ENCODE results near the gene KRT3. TPM values are rescaled to one million over a fixed set of nuclear protein-coding genes. Genes with fewer than 3 reads are reported as not detected.
"Not testable (repeated sequence)": the region's sequence is repeated elsewhere in the genome, so short reads cannot be mapped to it uniquely, and the experiment has no call there.

KRT3 gene
- total RNA-seq, 1 experiment from 2014 or later = not detected

GRCh38 chr12:52753283-52753682 is 42.6 kb downstream of the KRT3 start:
- Histone ChIP-seq H3K9me3 (ENCODE audit: low read depth, low read length, poor library complexity, severe bottlenecking) (no peaks in the 10 kb centered on the region), H3K27ac (ENCODE audit: low read depth, low read length, poor library complexity, severe bottlenecking) (peak overlapping the region; percentile 70), H3K36me3 (ENCODE audit: insufficient read depth, low read length, poor library complexity, severe bottlenecking) (no peaks in the 10 kb centered on the region), H3K4me3 (ENCODE audit: low read depth, low read length, poor library complexity, severe bottlenecking) (no peak overlapping the region), H3K27me3 (replicated peaks; ENCODE audit: insufficient read depth, low read depth, low read length, poor library complexity) (no peaks in the 10 kb centered on the region), H3K4me1 (ENCODE audit: insufficient read depth, low read length, poor library complexity, severe bottlenecking) (peaks cover 48% of the 10 kb centered on the region)
- CTCF ChIA-PET = no interaction called here
- POLR2A ChIA-PET (ENCODE audit: low non-redundant PET) = no interaction called here
- intact Hi-C loops (cut with micrococcal nuclease; ENCODE audit: unreplicated experiment) = no loop called here
- no peak for DNase-seq (ENCODE audit: low spot score)
- no peak for TF ChIP-seq CTCF (conservative IDR thresholded peaks at IDR 0.05; ENCODE audit: low read depth, low read length)
- no peak for TF ChIP-seq EZH2 (IDR thresholded peaks at IDR 0.05; ENCODE audit: borderline replicate concordance, low read depth, low read length, poor library complexity, severe bottlenecking)
- no TSS peak for BruUV-seq (replicated peaks)

- TF ChIP-seq CTCF (conservative IDR thresholded peaks at IDR 0.05; ENCODE audit: low read depth, low read length) (no peak), EZH2 (IDR thresholded peaks at IDR 0.05; ENCODE audit: borderline replicate concordance, low read depth, low read length, poor library complexity, severe bottlenecking) (no peak)
- DNase-seq (ENCODE audit: low spot score) = peak; percentile 28
- H3K27ac ChIP-seq (ENCODE audit: low read depth, low read length, poor library complexity, severe bottlenecking) = no peak overlapping the region
- ChIA-PET POLR2A (ENCODE audit: low non-redundant PET) (no interaction called here), CTCF (interaction anchor here (1.5 kb wide), 1 partner anchor 118 kb away, joined by 6 read pairs; no protein-coding TSS in a partner anchor)
- no peaks in the 10 kb centered on the region for H3K36me3 ChIP-seq (ENCODE audit: insufficient read depth, low read length, poor library complexity, severe bottlenecking)
- no TSS peak for BruUV-seq (replicated peaks)
- H3K9me3 ChIP-seq (ENCODE audit: low read depth, low read length, poor library complexity, severe bottlenecking) = no peaks in the 10 kb centered on the region
- intact Hi-C loops (cut with micrococcal nuclease; ENCODE audit: unreplicated experiment) = no loop called here
- no peaks in the 10 kb centered on the region for H3K27me3 ChIP-seq (replicated peaks; ENCODE audit: insufficient read depth, low read depth, low read length, poor library complexity)
- H3K4me3 ChIP-seq (ENCODE audit: low read depth, low read length, poor library complexity, severe bottlenecking) = no peak overlapping the region
- peaks cover 48% of the 10 kb centered on the region for H3K4me1 ChIP-seq (ENCODE audit: insufficient read depth, low read length, poor library complexity, severe bottlenecking)
These were observed 43.4 kb downstream of the KRT3 start for GRCh38 chr12:52752516-52752915.

- Histone ChIP-seq H3K27me3 (replicated peaks; ENCODE audit: insufficient read depth, low read depth, low read length, poor library complexity) (no peaks in the 10 kb centered on the region), H3K4me3 (ENCODE audit: low read depth, low read length, poor library complexity, severe bottlenecking) (no peak overlapping the region), H3K27ac (ENCODE audit: low read depth, low read length, poor library complexity, severe bottlenecking) (no peak overlapping the region), H3K9me3 (ENCODE audit: low read depth, low read length, poor library complexity, severe bottlenecking) (no peaks in the 10 kb centered on the region), H3K36me3 (ENCODE audit: insufficient read depth, low read length, poor library complexity, severe bottlenecking) (no peaks in the 10 kb centered on the region), H3K4me1 (ENCODE audit: insufficient read depth, low read length, poor library complexity, severe bottlenecking) (peaks cover 48% of the 10 kb centered on the region)
- POLR2A ChIA-PET (ENCODE audit: low non-redundant PET) = no interaction called here
- no TSS peak for BruUV-seq (replicated peaks)
- no peak for DNase-seq (ENCODE audit: low spot score)
- intact Hi-C loops (cut with micrococcal nuclease; ENCODE audit: unreplicated experiment) = no loop called here
- CTCF ChIA-PET = interaction anchor here (1.5 kb wide), 1 partner anchor 119 kb away, joined by 6 read pairs; no protein-coding TSS in a partner anchor
- TF ChIP-seq EZH2 (IDR thresholded peaks at IDR 0.05; ENCODE audit: borderline replicate concordance, low read depth, low read length, poor library complexity, severe bottlenecking) = no peak
- no peak for TF ChIP-seq CTCF (conservative IDR thresholded peaks at IDR 0.05; ENCODE audit: low read depth, low read length)
These were observed 44.1 kb downstream of the KRT3 start for GRCh38 chr12:52751795-52752194.

GRCh38 chr12:52750532-52750931 is 45.4 kb downstream of the KRT3 start:
- H3K27me3 ChIP-seq (replicated peaks; ENCODE audit: insufficient read depth, low read depth, low read length, poor library complexity); H3K9me3 ChIP-seq (ENCODE audit: low read depth, low read length, poor library complexity, severe bottlenecking); intact Hi-C loops (cut with micrococcal nuclease; ENCODE audit: unreplicated experiment); DNase-seq (ENCODE audit: low spot score); H3K36me3 ChIP-seq (ENCODE audit: insufficient read depth, low read length, poor library complexity, severe bottlenecking); H3K27ac ChIP-seq (ENCODE audit: low read depth, low read length, poor library complexity, severe bottlenecking); H3K4me3 ChIP-seq (ENCODE audit: low read depth, low read length, poor library complexity, severe bottlenecking); BruUV-seq (replicated peaks); POLR2A ChIA-PET (ENCODE audit: low non-redundant PET): not testable (repeated sequence)
- H3K4me1 ChIP-seq (ENCODE audit: insufficient read depth, low read length, poor library complexity, severe bottlenecking) = peaks cover 46% of the 10 kb centered on the region
- CTCF ChIA-PET = interaction anchor here (0.6 kb wide), 1 partner anchor 91 kb away, joined by 3 read pairs; no protein-coding TSS in a partner anchor
